GM21723 (cell line): ENCODE data around the gene FOXO1.
A peak's percentile ranks its signal among the peaks of the same experiment; 100 is the strongest.

ENCODE experiments used
- ATAC-seq: cut with Tn5 transposase; IDR thresholded peaks from one replicate; pipeline ENCODE4 v1.9.1; 2021; ENCODE audit warnings: mild to moderate bottlenecking, moderate library complexity; ENCODE audit not compliant: unreplicated experiment

Gene FOXO1

GRCh38 chr13:40611004-40611403 is 55.4 kb downstream of the FOXO1 start:
- no peak for ATAC-seq

- ATAC-seq: no peak
These were observed 56.3 kb downstream of the FOXO1 start for GRCh38 chr13:40609972-40610726.

- no peak for ATAC-seq
These were observed 58.1 kb downstream of the FOXO1 start for GRCh38 chr13:40608308-40608707.

GRCh38 chr13:40605573-40605972 is 60.9 kb downstream of the FOXO1 start:
- no peak for ATAC-seq

- ATAC-seq: no peak
These were observed 62.3 kb downstream of the FOXO1 start for GRCh38 chr13:40604135-40604534.

GRCh38 chr13:40600149-40600751 is 66.2 kb downstream of the FOXO1 start:
- no peak for ATAC-seq

GRCh38 chr13:40599747-40600146 is 66.7 kb downstream of the FOXO1 start:
- no peak for ATAC-seq

GRCh38 chr13:40599124-40599523 is 67.3 kb downstream of the FOXO1 start:
- ATAC-seq: no peak

GRCh38 chr13:40598569-40598968 is 67.9 kb downstream of the FOXO1 start:
- ATAC-seq: no peak

GRCh38 chr13:40597735-40598365 is 68.6 kb downstream of the FOXO1 start:
- no peak for ATAC-seq

GRCh38 chr13:40596484-40596883 is 70.0 kb downstream of the FOXO1 start:
- ATAC-seq: no peak

- ATAC-seq: no peak
These were observed 70.7 kb downstream of the FOXO1 start for GRCh38 chr13:40595693-40596092.

GRCh38 chr13:40592035-40592434 is 74.4 kb downstream of the FOXO1 start:
- ATAC-seq: no peak

GRCh38 chr13:40591091-40591490 is 75.3 kb downstream of the FOXO1 start:
- no peak for ATAC-seq

- no peak for ATAC-seq
These were observed 76.2 kb downstream of the FOXO1 start for GRCh38 chr13:40590112-40590862.

- peak; percentile 90 for ATAC-seq
These were observed 76.9 kb downstream of the FOXO1 start for GRCh38 chr13:40589285-40590109.

GRCh38 chr13:40588101-40588500 is 78.3 kb downstream of the FOXO1 start:
- no peak for ATAC-seq

- no peak for ATAC-seq
These were observed 79.4 kb downstream of the FOXO1 start for GRCh38 chr13:40586886-40587565.

- ATAC-seq: no peak
These were observed 80.5 kb downstream of the FOXO1 start for GRCh38 chr13:40585911-40586471.

- no peak for ATAC-seq
These were observed 82.7 kb downstream of the FOXO1 start for GRCh38 chr13:40583738-40584137.
